HepG2 (cell line): ENCODE data around the gene GALP. TPM values are rescaled to one million over a fixed set of nuclear protein-coding genes. Genes with fewer than 3 reads are reported as not detected.
A peak's percentile ranks its signal among the peaks of the same experiment; 100 is the strongest.

Experiments
- ATF2 ChIP-seq: sonication (generic); formaldehyde crosslinking; IDR thresholded peaks from 2 replicates; pipeline ENCODE4 v1.4.0; 2020; ENCODE audit warnings: missing genetic modification reagents
- DNMT3B ChIP-seq: conservative IDR thresholded peaks from 2 replicates; pipeline ENCODE4 v1.6.1; 2016; ENCODE audit warnings: missing biosample characterization, control low read depth
- E2F1 ChIP-seq: sonication (generic); formaldehyde crosslinking; IDR thresholded peaks from 2 replicates; pipeline ENCODE4 v1.5.0; 2020; ENCODE audit warnings: missing genetic modification reagents
- KDM5A ChIP-seq: fragments of 200-600 bp; sonication (generic); IDR thresholded peaks from 2 replicates; pipeline ENCODE4 v1.7.0; 2018; ENCODE audit warnings: antibody characterized with exemption, mild to moderate bottlenecking, low read length, borderline replicate concordance
- MTF1 ChIP-seq: sonication (generic); formaldehyde crosslinking; IDR thresholded peaks from 2 replicates; pipeline ENCODE4 v1.5.0; 2020; ENCODE audit warnings: missing genetic modification reagents
- MYC ChIP-seq: sonication (generic); formaldehyde crosslinking; IDR thresholded peaks from 2 replicates; pipeline ENCODE4 v1.9.0; 2021; ENCODE audit warnings: missing genetic modification reagents, borderline replicate concordance
- NKX3-1 ChIP-seq: sonication (generic); formaldehyde crosslinking; IDR thresholded peaks from 2 replicates; pipeline ENCODE4 v1.5.0; 2020; ENCODE audit warnings: missing genetic modification reagents
- RFXANK ChIP-seq: IDR thresholded peaks from 2 replicates; pipeline ENCODE4 v1.6.1; 2016
- SAP130 ChIP-seq: IDR thresholded peaks from 2 replicates; pipeline ENCODE4 v1.6.1; 2016; ENCODE audit warnings: low read depth
- SYNCRIP ChIP-seq: fragments of 200-400 bp; formaldehyde crosslinking; IDR thresholded peaks from 2 replicates; pipeline ENCODE4 v1.6.1; 2018; ENCODE audit warnings: mild to moderate bottlenecking, low read depth, low read length; ENCODE audit not compliant: insufficient read depth
- TBP ChIP-seq: sonication (generic); formaldehyde crosslinking; IDR thresholded peaks from 2 replicates; pipeline ENCODE4 v1.5.0; 2020; ENCODE audit warnings: missing genetic modification reagents
- TEF ChIP-seq: sonication (generic); formaldehyde crosslinking; IDR thresholded peaks from 2 replicates; pipeline ENCODE4 v1.5.0; 2020; ENCODE audit warnings: missing genetic modification reagents
- TOE1 ChIP-seq: sonication (generic); formaldehyde crosslinking; IDR thresholded peaks from 2 replicates; pipeline ENCODE4 v1.4.0; 2020; ENCODE audit warnings: mild to moderate bottlenecking, missing genetic modification reagents
- WIZ ChIP-seq: sonication (generic); formaldehyde crosslinking; IDR thresholded peaks from 2 replicates; pipeline ENCODE4 v1.5.1; 2020; ENCODE audit warnings: mild to moderate bottlenecking, missing genetic modification reagents
- ZKSCAN8 ChIP-seq: IDR thresholded peaks from 2 replicates; pipeline ENCODE4 v1.6.1; 2016; ENCODE audit warnings: borderline replicate concordance, missing genetic modification reagents, missing compliant biosample characterization
- ZNF30 ChIP-seq: sonication (generic); formaldehyde crosslinking; IDR thresholded peaks from 2 replicates; pipeline ENCODE4 v1.5.0; 2020; ENCODE audit warnings: mild to moderate bottlenecking, missing genetic modification reagents
- ZNF33A ChIP-seq: sonication (generic); formaldehyde crosslinking; IDR thresholded peaks from 2 replicates; pipeline ENCODE4 v1.5.1; 2020; ENCODE audit warnings: missing genetic modification reagents, mild to moderate bottlenecking, moderate library complexity, borderline replicate concordance
- ZNF543 ChIP-seq: sonication (generic); formaldehyde crosslinking; IDR thresholded peaks from 2 replicates; pipeline ENCODE4 v1.4.0; 2020; ENCODE audit warnings: mild to moderate bottlenecking, missing genetic modification reagents
- ZNF724P ChIP-seq: sonication (generic); formaldehyde crosslinking; IDR thresholded peaks from 2 replicates; pipeline ENCODE4 v1.8.0; 2022; ENCODE audit warnings: missing genetic modification reagents, borderline replicate concordance
- ZNF782 ChIP-seq: sonication (generic); formaldehyde crosslinking; IDR thresholded peaks from 2 replicates; pipeline ENCODE4 v1.4.0; 2020; ENCODE audit warnings: missing genetic modification reagents, mild to moderate bottlenecking, borderline replicate concordance
- polyA plus RNA-seq, 8 experiments: library from polyadenylated mRNA; depleted of rRNA in 3 of 8; stranded (reverse) in 7 of 8; unstranded in 1 of 8; fragments of >200 nt; fragmentation: Illumina TruSeq in 4 of 8; extraction: Trizol in 4 of 8; gene quantifications; 2 replicates each; pipeline versions ENCODE4 v1.2.1 to v1.2.3, GENCODE V29; 2011 to 2016; ENCODE audit warnings: low read depth in 4 of 8, missing spikeins in 1 of 8, mixed read lengths in 1 of 8; ENCODE audit not compliant: insufficient read depth in 1 of 8
- total RNA-seq, 5 experiments: library from RNA; depleted of rRNA; stranded (reverse); fragments of >200 nt; fragmentation: Illumina TruSeq; extraction: Trizol; gene quantifications; 2 replicates each; pipeline ENCODE4 v1.2.3, GENCODE V29; 2016; ENCODE audit warnings: low read depth in 1 of 5
- TF ChIP-seq, protein P1 (sequence below): sonication (generic); formaldehyde crosslinking; IDR thresholded peaks from 2 replicates; pipeline ENCODE4 v1.5.1; 2020; ENCODE audit warnings: mild to moderate bottlenecking, missing genetic modification reagents, moderate library complexity
- TF ChIP-seq, protein P2 (sequence below): sonication (generic); formaldehyde crosslinking; IDR thresholded peaks from 2 replicates; pipeline ENCODE4 v1.4.0; 2020; ENCODE audit warnings: missing genetic modification reagents
- TF ChIP-seq, protein P3 (sequence below), 2 experiments: fragments of 450-650 bp in 1 of 2; sonication (generic) in 1 of 2; formaldehyde crosslinking; IDR thresholded peaks; 2 replicates each; pipeline versions ENCODE4 v1.5.0 to v1.8.0; 2020 to 2022; ENCODE audit warnings: mild to moderate bottlenecking in 1 of 2, missing genetic modification reagents in 1 of 2

GALP gene
- total and polyA plus RNA-seq, 2 of the 13 experiments (the other 11 are each of a cell fraction or from before 2014, with no cell fraction given): not detected

GRCh38 chr19:56140583-56141416, 35.0 kb upstream of the GALP start, which contains the start of gene ZNF444 (continued):
- peak; percentile 62; the same call in 1 of the 2 replicates for TF ChIP-seq E2F1
- 0 out of 2 replicates have a peak, but pooled peaks have one; percentile 17 for TF ChIP-seq DNMT3B (CRISPR knock-in tag)
- TF ChIP-seq SAP130 (CRISPR knock-in tag): peak; percentile 69
- no peak for TF ChIP-seq TEF (CRISPR knock-in tag)
- TF ChIP-seq SYNCRIP: no peak
- TF ChIP-seq, protein P1, sequence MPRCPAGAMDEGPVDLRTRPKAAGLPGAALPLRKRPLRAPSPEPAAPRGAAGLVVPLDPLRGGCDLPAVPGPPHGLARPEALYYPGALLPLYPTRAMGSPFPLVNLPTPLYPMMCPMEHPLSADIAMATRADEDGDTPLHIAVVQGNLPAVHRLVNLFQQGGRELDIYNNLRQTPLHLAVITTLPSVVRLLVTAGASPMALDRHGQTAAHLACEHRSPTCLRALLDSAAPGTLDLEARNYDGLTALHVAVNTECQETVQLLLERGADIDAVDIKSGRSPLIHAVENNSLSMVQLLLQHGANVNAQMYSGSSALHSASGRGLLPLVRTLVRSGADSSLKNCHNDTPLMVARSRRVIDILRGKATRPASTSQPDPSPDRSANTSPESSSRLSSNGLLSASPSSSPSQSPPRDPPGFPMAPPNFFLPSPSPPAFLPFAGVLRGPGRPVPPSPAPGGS (CRISPR knock-in tag): no peak
- TF ChIP-seq MYC (CRISPR knock-in tag): peak; percentile 86; the same call in 1 of the 2 replicates
- TF ChIP-seq KDM5A: peak; percentile 78; the same call in 1 of the 2 replicates
- TF ChIP-seq, protein P2, sequence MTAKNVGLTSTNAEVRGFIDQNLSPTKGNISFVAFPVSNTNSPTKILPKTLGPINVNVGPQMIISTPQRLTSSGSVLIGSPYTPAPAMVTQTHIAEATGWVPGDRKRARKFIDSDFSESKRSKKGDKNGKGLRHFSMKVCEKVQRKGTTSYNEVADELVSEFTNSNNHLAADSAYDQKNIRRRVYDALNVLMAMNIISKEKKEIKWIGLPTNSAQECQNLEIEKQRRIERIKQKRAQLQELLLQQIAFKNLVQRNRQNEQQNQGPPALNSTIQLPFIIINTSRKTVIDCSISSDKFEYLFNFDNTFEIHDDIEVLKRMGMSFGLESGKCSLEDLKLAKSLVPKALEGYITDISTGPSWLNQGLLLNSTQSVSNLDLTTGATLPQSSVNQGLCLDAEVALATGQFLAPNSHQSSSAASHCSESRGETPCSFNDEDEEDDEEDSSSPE (CRISPR knock-in tag): peak; percentile 75
- TF ChIP-seq RFXANK (CRISPR knock-in tag): no peak
- TF ChIP-seq ZNF782 (CRISPR knock-in tag): no peak
- peak; percentile 26; the same call in 1 of the 2 replicates for TF ChIP-seq ZKSCAN8
- TF ChIP-seq ZNF33A (CRISPR knock-in tag): no peak
- peak; percentile 77; the same call in 1 of the 2 replicates for TF ChIP-seq ATF2
- peak; percentile 51; the same call in 1 of the 2 replicates for TF ChIP-seq MTF1 (CRISPR knock-in tag)
- TF ChIP-seq, protein P3, sequence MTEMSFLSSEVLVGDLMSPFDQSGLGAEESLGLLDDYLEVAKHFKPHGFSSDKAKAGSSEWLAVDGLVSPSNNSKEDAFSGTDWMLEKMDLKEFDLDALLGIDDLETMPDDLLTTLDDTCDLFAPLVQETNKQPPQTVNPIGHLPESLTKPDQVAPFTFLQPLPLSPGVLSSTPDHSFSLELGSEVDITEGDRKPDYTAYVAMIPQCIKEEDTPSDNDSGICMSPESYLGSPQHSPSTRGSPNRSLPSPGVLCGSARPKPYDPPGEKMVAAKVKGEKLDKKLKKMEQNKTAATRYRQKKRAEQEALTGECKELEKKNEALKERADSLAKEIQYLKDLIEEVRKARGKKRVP (CRISPR knock-in tag; IDR thresholded peaks at IDR 0.05): peak in 1 of 2 experiments; percentile 28; a peak in 2 of 4 replicates
- no peak for TF ChIP-seq ZNF30 (CRISPR knock-in tag)
- no peak for TF ChIP-seq ZNF543 (CRISPR knock-in tag)
- 0 out of 2 replicates have a peak, but pooled peaks have one; percentile 46 for TF ChIP-seq TBP (CRISPR knock-in tag)
- TF ChIP-seq TOE1: no peak
- no peak for TF ChIP-seq WIZ
- no peak for TF ChIP-seq NKX3-1 (CRISPR knock-in tag)
- TF ChIP-seq ZNF724P (CRISPR knock-in tag): no peak
